HCT116 (cell line): ENCODE data around the gene LIMS2. TPM values are rescaled to one million over a fixed set of nuclear protein-coding genes. Genes with fewer than 3 reads are reported as not detected.

Source experiments
- ATAC-seq: fragments of 200-7000 bp; cut with Tn5 transposase; 2 replicates; pipeline ENCODE4 v1.9.1; 2020; ENCODE audit warnings: mild to moderate bottlenecking, moderate library complexity
- BruUV-seq: library from RNA; stranded (reverse); fragments of 400-500 nt; replicated peaks from 2 replicates; lab custom pipeline; 2021; lab: Mats Ljungman, UMichigan
- CTCF ChIA-PET: fragments of 300-600 bp; sonication (Branson Sonifier 250); formaldehyde crosslinking; loops from one replicate; lab custom pipeline; 2021; ENCODE audit warnings: antibody characterized with exemption; lab: Charles Lee
- POLR2A ChIA-PET: fragments of 300-600, 350-600 bp; sonication (Branson Sonifier 250); formaldehyde crosslinking; loops from one replicate; lab custom pipeline; 2021; ENCODE audit warnings: antibody characterized with exemption; lab: Charles Lee
- RAD21 ChIA-PET, 2 experiments: fragments of 300-600 bp; sonication (Branson Sonifier 250); formaldehyde crosslinking; loops; one replicate each; lab custom pipeline; 2023; ENCODE audit warnings: low total read pairs in 2 of 2; ENCODE audit not compliant: uncharacterized antibody in 2 of 2, unreplicated experiment in 2 of 2, low non-redundant PET in 1 of 2; lab: Charles Lee
- DNase-seq: peaks from one replicate; pipeline ENCODE4 v3.0.0-alpha.2; 2010; ENCODE audit warnings: low read depth, low spot score
- H2AFZ ChIP-seq: fragments of 200-600 bp; shearing (Covaris generic), sonication (generic); 2 replicates; pipeline ENCODE4 v1.6.1; 2017; ENCODE audit warnings: low read depth, mixed run types, mixed read lengths, antibody characterized with exemption, low read length; ENCODE audit not compliant: poor library complexity, severe bottlenecking
- H3K27ac ChIP-seq: 2 replicates; pipeline ENCODE4 v1.5.1; 2012; ENCODE audit warnings: low read depth, low read length
- H3K27me3 ChIP-seq: fragments of 200-600 bp; sonication (generic); 2 replicates; pipeline ENCODE4 v1.6.1; 2016; ENCODE audit warnings: mixed run types, low read length, mixed read lengths; ENCODE audit not compliant: insufficient read depth
- H3K36me3 ChIP-seq, 2 experiments: fragments of 200-500 bp in 1 of 2; fragments of 200-600 bp in 1 of 2; sonication (Bioruptor generic) in 1 of 2; sonication (generic) in 1 of 2; 2 replicates each; pipeline versions ENCODE4 v1.5.1 to v1.6.1; 2014 to 2016; ENCODE audit warnings: low read length in 2 of 2, inconsistent platforms in 1 of 2, mixed read lengths in 1 of 2, mixed run types in 1 of 2; ENCODE audit not compliant: insufficient read depth in 2 of 2, control insufficient read depth in 1 of 2
- H3K4me1 ChIP-seq, 2 experiments: fragments of 200-600 bp in 1 of 2; sonication (generic) in 1 of 2; 2 replicates each; pipeline versions ENCODE4 v1.5.1 to v1.6.1; 2012 to 2017; ENCODE audit warnings: low read length in 2 of 2, inconsistent platforms in 1 of 2, mild to moderate bottlenecking in 1 of 2, mixed read lengths in 1 of 2, mixed run types in 1 of 2, moderate library complexity in 1 of 2; ENCODE audit not compliant: insufficient read depth in 2 of 2, control insufficient read depth in 1 of 2
- H3K4me2 ChIP-seq: fragments of 200-600 bp; sonication (generic); 2 replicates; pipeline ENCODE4 v1.6.1; 2017; ENCODE audit warnings: mixed run types, low read length, mixed read lengths
- H3K4me3 ChIP-seq, 2 experiments: fragments of 200-600 bp in 1 of 2; sonication (generic) in 1 of 2; replicated peaks in 1 of 2; 2 replicates each; pipeline ENCODE4 v1.5.1; 2011 to 2016; ENCODE audit warnings: low read length in 2 of 2, control low read depth in 1 of 2, low read depth in 1 of 2, mild to moderate bottlenecking in 1 of 2, mixed read lengths in 1 of 2, mixed run types in 1 of 2
- H3K79me2 ChIP-seq: fragments of 200-600 bp; sonication (generic); 2 replicates; pipeline ENCODE4 v1.6.1; 2017; ENCODE audit warnings: mild to moderate bottlenecking, mixed run types, low read length, moderate library complexity, mixed read lengths; ENCODE audit not compliant: insufficient read depth
- H3K9ac ChIP-seq: fragments of 200-600 bp; sonication (generic); 2 replicates; pipeline ENCODE4 v1.6.1; 2016; ENCODE audit warnings: low read length, mixed read lengths
- H3K9me2 ChIP-seq: fragments of 200-600 bp; sonication (generic), shearing (Covaris generic); 2 replicates; pipeline ENCODE4 v1.6.1; 2017; ENCODE audit warnings: mixed run types, mild to moderate bottlenecking, moderate library complexity; ENCODE audit not compliant: insufficient read depth
- H3K9me3 ChIP-seq, 2 experiments: fragments of 200-500 bp in 1 of 2; fragments of 200-600 bp in 1 of 2; sonication (Bioruptor generic) in 1 of 2; sonication (generic) in 1 of 2; 2 replicates each; pipeline ENCODE4 v1.6.1; 2014 to 2017; ENCODE audit warnings: low read length in 2 of 2, mixed read lengths in 2 of 2, inconsistent platforms in 1 of 2, low read depth in 1 of 2, mild to moderate bottlenecking in 1 of 2, mixed run types in 1 of 2, moderate library complexity in 1 of 2; ENCODE audit not compliant: control insufficient read depth in 1 of 2, insufficient read depth in 1 of 2
- H4K20me1 ChIP-seq: fragments of 200-600 bp; sonication (generic), shearing (Covaris generic); 2 replicates; pipeline ENCODE4 v1.6.1; 2017; ENCODE audit warnings: mixed run types, mild to moderate bottlenecking, moderate library complexity; ENCODE audit not compliant: insufficient read depth
- EZH2 ChIP-seq: fragments of 200-600 bp; sonication (generic); IDR thresholded peaks from 2 replicates; pipeline ENCODE4 v1.6.1; 2017; ENCODE audit warnings: antibody characterized with exemption, mixed run types
- POLR2A ChIP-seq: IDR thresholded peaks from 2 replicates; pipeline ENCODE4 v1.7.0; 2011; ENCODE audit warnings: borderline replicate concordance; ENCODE audit not compliant: insufficient read depth, insufficient read length; ENCODE audit errors: extremely low read depth
- ZFX ChIP-seq: fragments of 450-650 bp; IDR thresholded peaks from 2 replicates; pipeline ENCODE4 v1.6.1; 2017
- ZNF274 ChIP-seq: fragments of 200-500 bp; sonication (Bioruptor generic); IDR thresholded peaks from 2 replicates; pipeline ENCODE4 v1.6.1; 2014; ENCODE audit warnings: mild to moderate bottlenecking, low read depth, low read length, inconsistent platforms
- intact Hi-C: fragments of 100-400 bp; cut with micrococcal nuclease; formaldehyde crosslinking; loops from 2 replicates; pipeline ENCODE4 v1.10.0; 2022
- total RNA-seq: library from RNA; stranded (reverse); gene quantifications from one replicate; pipeline ENCODE4 v1.2.1, GENCODE V29; 2021; ENCODE audit not compliant: unreplicated experiment
- TF ChIP-seq, protein P1 (sequence below): IDR thresholded peaks from 2 replicates; pipeline ENCODE4 v1.6.1; 2012

The LIMS2 gene
- total RNA-seq, 1 experiment from 2014 or later: 3.7 TPM

- ATAC-seq: no peak
- BruUV-seq: no TSS peak
- Histone ChIP-seq H3K9me3 (no peaks in the 10 kb centered on the region), H2AFZ (no peak overlapping the region), H3K4me2 (no peak overlapping the region), H3K36me3 (no peaks in the 10 kb centered on the region), H3K27ac (no peak overlapping the region), H3K4me1 (peaks cover 9 to 26% of the 10 kb centered on the region in 2 experiments), H3K9ac (no peak overlapping the region), H3K27me3 (no peaks in the 10 kb centered on the region), H3K9me2 (no peaks in the 10 kb centered on the region), H4K20me1 (no peaks in the 10 kb centered on the region), H3K79me2 (no peaks in the 10 kb centered on the region), H3K4me3 (no peak overlapping the region)
- POLR2A ChIA-PET: no interaction called here
- CTCF ChIA-PET: no interaction called here
- intact Hi-C loops: loop anchor here (10.0 kb wide), 1 partner anchor 319 kb away; no protein-coding TSS in a partner anchor
- TF ChIP-seq ZNF274: no peak
- DNase-seq: no peak
- RAD21 ChIA-PET: no interaction called here
Observed at GRCh38 chr2:127643439-127644065, 31.8 kb downstream of the LIMS2 start.

GRCh38 chr2:127642706-127643438, 32.5 kb downstream of the LIMS2 start:
- Histone ChIP-seq H2AFZ (no peak overlapping the region), H3K36me3 (no peaks in the 10 kb centered on the region), H3K4me1 (peaks cover 7 to 26% of the 10 kb centered on the region in 2 experiments), H4K20me1 (no peaks in the 10 kb centered on the region), H3K27me3 (no peaks in the 10 kb centered on the region), H3K9me2 (no peaks in the 10 kb centered on the region), H3K4me2 (no peak overlapping the region), H3K27ac (no peak overlapping the region), H3K79me2 (no peaks in the 10 kb centered on the region), H3K9ac (no peak overlapping the region), H3K4me3 (no peak overlapping the region), H3K9me3 (no peaks in the 10 kb centered on the region)
- TF ChIP-seq EZH2 (no peak), POLR2A (no peak), ZFX (no peak), ZNF274 (no peak)
- TF ChIP-seq, protein P1, sequence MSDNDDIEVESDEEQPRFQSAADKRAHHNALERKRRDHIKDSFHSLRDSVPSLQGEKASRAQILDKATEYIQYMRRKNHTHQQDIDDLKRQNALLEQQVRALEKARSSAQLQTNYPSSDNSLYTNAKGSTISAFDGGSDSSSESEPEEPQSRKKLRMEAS: no peak
- intact Hi-C loops: loop anchor here (10.0 kb wide), 1 partner anchor 318 kb away; no protein-coding TSS in a partner anchor
- BruUV-seq: no TSS peak
- ChIA-PET RAD21 (no interaction called here), POLR2A (no interaction called here), CTCF (no interaction called here)
- no peak for DNase-seq
- no peak for ATAC-seq
